ENCODE data around the gene DGKI.

DNA sequence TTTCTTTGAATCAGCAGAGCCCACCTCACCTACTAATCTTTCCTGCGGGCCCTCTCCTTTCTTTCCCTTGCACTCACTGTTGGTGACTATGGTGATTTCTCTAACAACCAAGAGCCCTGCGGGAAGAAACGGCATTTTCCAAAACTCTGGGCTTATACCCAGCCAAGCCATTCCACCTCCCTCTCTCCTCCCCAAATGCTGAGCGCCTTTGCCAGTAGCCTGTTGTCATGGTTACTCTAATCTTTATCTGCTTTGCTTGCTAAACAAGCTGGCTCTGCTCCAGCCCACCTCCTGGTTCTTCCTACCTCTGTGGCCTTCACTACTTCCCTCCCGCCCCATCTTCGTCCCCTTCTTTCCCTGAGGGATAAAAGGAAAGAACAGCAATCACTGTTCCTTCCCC lies 86.7 kb downstream of the DGKI start:
- no peak for TF ChIP-seq GABPB1 (CRISPR knock-in tag; IDR thresholded peaks at IDR 0.05)
- TF ChIP-seq, protein P1, sequence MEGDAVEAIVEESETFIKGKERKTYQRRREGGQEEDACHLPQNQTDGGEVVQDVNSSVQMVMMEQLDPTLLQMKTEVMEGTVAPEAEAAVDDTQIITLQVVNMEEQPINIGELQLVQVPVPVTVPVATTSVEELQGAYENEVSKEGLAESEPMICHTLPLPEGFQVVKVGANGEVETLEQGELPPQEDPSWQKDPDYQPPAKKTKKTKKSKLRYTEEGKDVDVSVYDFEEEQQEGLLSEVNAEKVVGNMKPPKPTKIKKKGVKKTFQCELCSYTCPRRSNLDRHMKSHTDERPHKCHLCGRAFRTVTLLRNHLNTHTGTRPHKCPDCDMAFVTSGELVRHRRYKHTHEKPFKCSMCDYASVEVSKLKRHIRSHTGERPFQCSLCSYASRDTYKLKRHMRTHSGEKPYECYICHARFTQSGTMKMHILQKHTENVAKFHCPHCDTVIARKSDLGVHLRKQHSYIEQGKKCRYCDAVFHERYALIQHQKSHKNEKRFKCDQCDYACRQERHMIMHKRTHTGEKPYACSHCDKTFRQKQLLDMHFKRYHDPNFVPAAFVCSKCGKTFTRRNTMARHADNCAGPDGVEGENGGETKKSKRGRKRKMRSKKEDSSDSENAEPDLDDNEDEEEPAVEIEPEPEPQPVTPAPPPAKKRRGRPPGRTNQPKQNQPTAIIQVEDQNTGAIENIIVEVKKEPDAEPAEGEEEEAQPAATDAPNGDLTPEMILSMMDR (IDR thresholded peaks at IDR 0.05) = no peak
- TF ChIP-seq ZNF232 (CRISPR knock-in tag; IDR thresholded peaks at IDR 0.05) = no peak
- TF ChIP-seq, protein P2, sequence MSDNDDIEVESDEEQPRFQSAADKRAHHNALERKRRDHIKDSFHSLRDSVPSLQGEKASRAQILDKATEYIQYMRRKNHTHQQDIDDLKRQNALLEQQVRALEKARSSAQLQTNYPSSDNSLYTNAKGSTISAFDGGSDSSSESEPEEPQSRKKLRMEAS (CRISPR knock-in tag; IDR thresholded peaks at IDR 0.05) = no peak
- TF ChIP-seq, protein P3, sequence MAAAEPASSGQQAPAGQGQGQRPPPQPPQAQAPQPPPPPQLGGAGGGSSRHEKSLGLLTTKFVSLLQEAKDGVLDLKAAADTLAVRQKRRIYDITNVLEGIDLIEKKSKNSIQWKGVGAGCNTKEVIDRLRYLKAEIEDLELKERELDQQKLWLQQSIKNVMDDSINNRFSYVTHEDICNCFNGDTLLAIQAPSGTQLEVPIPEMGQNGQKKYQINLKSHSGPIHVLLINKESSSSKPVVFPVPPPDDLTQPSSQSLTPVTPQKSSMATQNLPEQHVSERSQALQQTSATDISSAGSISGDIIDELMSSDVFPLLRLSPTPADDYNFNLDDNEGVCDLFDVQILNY (CRISPR knock-in tag; IDR thresholded peaks at IDR 0.05) = no peak
